ENCODE measurements around the gene LENG1. TPM values are rescaled to one million over a fixed set of nuclear protein-coding genes. Genes with fewer than 3 reads are reported as not detected.

LENG1 gene
- total RNA-seq, 1 experiment from 2014 or later = 7.6 TPM

DNA sequence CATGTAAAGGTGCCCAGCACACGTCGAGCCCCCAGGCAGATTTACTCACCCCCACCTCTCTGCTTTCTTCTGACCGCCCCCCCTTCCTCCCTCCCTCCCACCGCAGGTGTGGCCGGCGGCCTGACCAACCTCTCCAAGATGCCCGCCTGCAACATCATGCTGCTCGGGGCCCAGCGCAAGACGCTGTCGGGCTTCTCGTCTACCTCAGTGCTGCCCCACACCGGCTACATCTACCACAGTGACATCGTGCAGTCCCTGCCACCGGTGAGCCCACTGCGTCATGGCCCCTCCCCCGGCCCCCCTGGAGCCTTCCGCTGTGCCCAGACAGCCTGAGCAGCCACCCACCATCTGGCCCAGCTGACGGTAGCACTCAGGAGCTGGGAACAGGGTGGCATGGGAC, 35.1 kb downstream of the LENG1 start:
- POLR2A ChIA-PET = interaction anchor here (1.4 kb wide), 1 partner anchor 13 kb away, joined by 3 read pairs; the partner anchor contains the start of gene CNOT3
- no peaks in the 10 kb centered on the region for H3K27me3 ChIP-seq (ENCODE audit: insufficient read depth, low read length)
- H3K4me3 ChIP-seq (replicated peaks in 1 of 2; ENCODE audit: low read depth in 1 of 2, low read length in 2 of 2) = no peak overlapping the region
- no peak overlapping the region for H3K27ac ChIP-seq (ENCODE audit: low read depth, low read length)
- H3K79me2 ChIP-seq (ENCODE audit: insufficient read depth, low read length) = no peaks in the 10 kb centered on the region
- no peaks in the 10 kb centered on the region for H3K9me2 ChIP-seq (ENCODE audit: insufficient read depth)
- H3K4me1 ChIP-seq (ENCODE audit: control insufficient read depth in 1 of 2, insufficient read depth in 2 of 2, low read length in 2 of 2) = no peaks in the 10 kb centered on the region
- BruUV-seq (replicated peaks) = no TSS peak
- RAD21 ChIA-PET (ENCODE audit: low non-redundant PET in 1 of 2, low total read pairs in 2 of 2, uncharacterized antibody in 2 of 2, unreplicated experiment in 2 of 2) = no interaction called here
- H3K4me2 ChIP-seq (ENCODE audit: low read length) = no peak overlapping the region
- no peaks in the 10 kb centered on the region for H4K20me1 ChIP-seq (ENCODE audit: insufficient read depth)
- no peak overlapping the region for H3K9ac ChIP-seq (ENCODE audit: low read length)
- peaks cover 42 to 47% of the 10 kb centered on the region in 2 experiments; a peak in 3 of 4 replicates for H3K36me3 ChIP-seq (ENCODE audit: control insufficient read depth in 1 of 2, insufficient read depth in 2 of 2, low read length in 2 of 2)
- CTCF ChIA-PET = no interaction called here
- DNase-seq (ENCODE audit: low read depth, low spot score) = no peak
- TF ChIP-seq FOSL1 (IDR thresholded peaks at IDR 0.05; ENCODE audit: low read depth) (no peak), SRF (IDR thresholded peaks at IDR 0.05; ENCODE audit: low read depth) (no peak), POLR2AphosphoS5 (IDR thresholded peaks at IDR 0.05; ENCODE audit: low read depth, low read length) (no peak), ZNF274 (IDR thresholded peaks at IDR 0.05; ENCODE audit: low read depth, low read length) (no peak), TCF7L2 (IDR thresholded peaks at IDR 0.05; ENCODE audit: borderline replicate concordance, extremely low read depth, insufficient read depth, insufficient read length) (no peak), CEBPB (IDR thresholded peaks at IDR 0.05; ENCODE audit: low read depth) (no peak), EZH2phosphoT487 (IDR thresholded peaks at IDR 0.05; ENCODE audit: borderline replicate concordance) (no peak), ELF1 (IDR thresholded peaks at IDR 0.05; ENCODE audit: borderline replicate concordance, low read depth) (no peak), RAD21 (IDR thresholded peaks at IDR 0.05; ENCODE audit: low read depth) (no peak), JUND (IDR thresholded peaks at IDR 0.05) (no peak), YY1 (IDR thresholded peaks at IDR 0.05; ENCODE audit: extremely low read depth, insufficient replicate concordance, low read depth, low read length) (no peak), ZFX (IDR thresholded peaks at IDR 0.05) (no peak)
- TF ChIP-seq, protein P1, sequence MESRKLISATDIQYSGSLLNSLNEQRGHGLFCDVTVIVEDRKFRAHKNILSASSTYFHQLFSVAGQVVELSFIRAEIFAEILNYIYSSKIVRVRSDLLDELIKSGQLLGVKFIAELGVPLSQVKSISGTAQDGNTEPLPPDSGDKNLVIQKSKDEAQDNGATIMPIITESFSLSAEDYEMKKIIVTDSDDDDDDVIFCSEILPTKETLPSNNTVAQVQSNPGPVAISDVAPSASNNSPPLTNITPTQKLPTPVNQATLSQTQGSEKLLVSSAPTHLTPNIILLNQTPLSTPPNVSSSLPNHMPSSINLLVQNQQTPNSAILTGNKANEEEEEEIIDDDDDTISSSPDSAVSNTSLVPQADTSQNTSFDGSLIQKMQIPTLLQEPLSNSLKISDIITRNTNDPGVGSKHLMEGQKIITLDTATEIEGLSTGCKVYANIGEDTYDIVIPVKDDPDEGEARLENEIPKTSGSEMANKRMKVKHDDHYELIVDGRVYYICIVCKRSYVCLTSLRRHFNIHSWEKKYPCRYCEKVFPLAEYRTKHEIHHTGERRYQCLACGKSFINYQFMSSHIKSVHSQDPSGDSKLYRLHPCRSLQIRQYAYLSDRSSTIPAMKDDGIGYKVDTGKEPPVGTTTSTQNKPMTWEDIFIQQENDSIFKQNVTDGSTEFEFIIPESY (IDR thresholded peaks at IDR 0.05; ENCODE audit: extremely low read depth, insufficient replicate concordance, low read length) = no peak
- TF ChIP-seq, protein P2, sequence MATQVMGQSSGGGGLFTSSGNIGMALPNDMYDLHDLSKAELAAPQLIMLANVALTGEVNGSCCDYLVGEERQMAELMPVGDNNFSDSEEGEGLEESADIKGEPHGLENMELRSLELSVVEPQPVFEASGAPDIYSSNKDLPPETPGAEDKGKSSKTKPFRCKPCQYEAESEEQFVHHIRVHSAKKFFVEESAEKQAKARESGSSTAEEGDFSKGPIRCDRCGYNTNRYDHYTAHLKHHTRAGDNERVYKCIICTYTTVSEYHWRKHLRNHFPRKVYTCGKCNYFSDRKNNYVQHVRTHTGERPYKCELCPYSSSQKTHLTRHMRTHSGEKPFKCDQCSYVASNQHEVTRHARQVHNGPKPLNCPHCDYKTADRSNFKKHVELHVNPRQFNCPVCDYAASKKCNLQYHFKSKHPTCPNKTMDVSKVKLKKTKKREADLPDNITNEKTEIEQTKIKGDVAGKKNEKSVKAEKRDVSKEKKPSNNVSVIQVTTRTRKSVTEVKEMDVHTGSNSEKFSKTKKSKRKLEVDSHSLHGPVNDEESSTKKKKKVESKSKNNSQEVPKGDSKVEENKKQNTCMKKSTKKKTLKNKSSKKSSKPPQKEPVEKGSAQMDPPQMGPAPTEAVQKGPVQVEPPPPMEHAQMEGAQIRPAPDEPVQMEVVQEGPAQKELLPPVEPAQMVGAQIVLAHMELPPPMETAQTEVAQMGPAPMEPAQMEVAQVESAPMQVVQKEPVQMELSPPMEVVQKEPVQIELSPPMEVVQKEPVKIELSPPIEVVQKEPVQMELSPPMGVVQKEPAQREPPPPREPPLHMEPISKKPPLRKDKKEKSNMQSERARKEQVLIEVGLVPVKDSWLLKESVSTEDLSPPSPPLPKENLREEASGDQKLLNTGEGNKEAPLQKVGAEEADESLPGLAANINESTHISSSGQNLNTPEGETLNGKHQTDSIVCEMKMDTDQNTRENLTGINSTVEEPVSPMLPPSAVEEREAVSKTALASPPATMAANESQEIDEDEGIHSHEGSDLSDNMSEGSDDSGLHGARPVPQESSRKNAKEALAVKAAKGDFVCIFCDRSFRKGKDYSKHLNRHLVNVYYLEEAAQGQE (IDR thresholded peaks at IDR 0.05; ENCODE audit: low read depth) = no peak
- TF ChIP-seq, protein P3, sequence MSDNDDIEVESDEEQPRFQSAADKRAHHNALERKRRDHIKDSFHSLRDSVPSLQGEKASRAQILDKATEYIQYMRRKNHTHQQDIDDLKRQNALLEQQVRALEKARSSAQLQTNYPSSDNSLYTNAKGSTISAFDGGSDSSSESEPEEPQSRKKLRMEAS (IDR thresholded peaks at IDR 0.05) = no peak
- ATAC-seq = no peak
- intact Hi-C loops (cut with micrococcal nuclease) = no loop called here
- H2AFZ ChIP-seq (ENCODE audit: low read depth, low read length, poor library complexity, severe bottlenecking) = no peak overlapping the region
- H3K9me3 ChIP-seq (ENCODE audit: control insufficient read depth in 1 of 2, insufficient read depth in 1 of 2, low read depth in 1 of 2, low read length in 2 of 2) = no peaks in the 10 kb centered on the region

All from HCT116 (cell line).